ENCODE measurements around the gene MGST2.

The MGST2 gene

GRCh38 chr4:139746431-139747171 lies 81.0 kb downstream of the MGST2 start:
- Histone ChIP-seq H3K36me3 (ENCODE audit: control insufficient read depth, low read length) (no peaks in the 10 kb centered on the region), H3K9me3 (ENCODE audit: control insufficient read depth, insufficient read depth, low read length) (no peaks in the 10 kb centered on the region), H3K27me3 (ENCODE audit: control insufficient read depth, low read length) (no peaks in the 10 kb centered on the region), H3K9me2 (replicated peaks; ENCODE audit: control insufficient read depth, low read length) (no peaks in the 10 kb centered on the region), H3K79me2 (ENCODE audit: control insufficient read depth, low read length) (no peaks in the 10 kb centered on the region), H3F3A (ENCODE audit: control insufficient read depth, insufficient read depth) (no peaks in the 10 kb centered on the region), H3K4me1 (ENCODE audit: control insufficient read depth, low read length) (no peaks in the 10 kb centered on the region), H3K4me3 (ENCODE audit: low read length) (no peak overlapping the region), H3K4me2 (ENCODE audit: low read length) (no peak overlapping the region), H3K27ac (ENCODE audit: low read depth, low read length) (no peak overlapping the region), H4K20me1 (ENCODE audit: control insufficient read depth, insufficient read depth, low read depth, low read length) (no peaks in the 10 kb centered on the region)
- TF ChIP-seq EZH2phosphoT487 (IDR thresholded peaks at IDR 0.05; ENCODE audit: borderline replicate concordance, low read length) (no peak), CTCF (IDR thresholded peaks at IDR 0.05; ENCODE audit: low read depth, low read length, poor library complexity, severe bottlenecking) (no peak)

GRCh38 chr4:139749338-139749737 lies 83.7 kb downstream of the MGST2 start:
- H3K79me2 ChIP-seq (ENCODE audit: control insufficient read depth, low read length), result no peaks in the 10 kb centered on the region
- H3K27ac ChIP-seq (ENCODE audit: low read depth, low read length), result no peak overlapping the region
- no peaks in the 10 kb centered on the region for H4K20me1 ChIP-seq (ENCODE audit: control insufficient read depth, insufficient read depth, low read depth, low read length)
- no peaks in the 10 kb centered on the region for H3K27me3 ChIP-seq (ENCODE audit: control insufficient read depth, low read length)
- no peak overlapping the region for H3K4me3 ChIP-seq (ENCODE audit: low read length)
- no peak for TF ChIP-seq EZH2phosphoT487 (IDR thresholded peaks at IDR 0.05; ENCODE audit: borderline replicate concordance, low read length)
- no peak for TF ChIP-seq CTCF (IDR thresholded peaks at IDR 0.05; ENCODE audit: low read depth, low read length, poor library complexity, severe bottlenecking)
- no peaks in the 10 kb centered on the region for H3F3A ChIP-seq (ENCODE audit: control insufficient read depth, insufficient read depth)
- H3K4me2 ChIP-seq (ENCODE audit: low read length), result no peak overlapping the region
- no peaks in the 10 kb centered on the region for H3K4me1 ChIP-seq (ENCODE audit: control insufficient read depth, low read length)
- no peaks in the 10 kb centered on the region for H3K36me3 ChIP-seq (ENCODE audit: control insufficient read depth, low read length)
- no peaks in the 10 kb centered on the region for H3K9me3 ChIP-seq (ENCODE audit: control insufficient read depth, insufficient read depth, low read length)
- H3K9me2 ChIP-seq (replicated peaks; ENCODE audit: control insufficient read depth, low read length), result no peaks in the 10 kb centered on the region

- Histone ChIP-seq H4K20me1 (ENCODE audit: control insufficient read depth, insufficient read depth, low read depth, low read length) (no peaks in the 10 kb centered on the region), H3K9me3 (ENCODE audit: control insufficient read depth, insufficient read depth, low read length) (no peaks in the 10 kb centered on the region), H3K27ac (ENCODE audit: low read depth, low read length) (no peak overlapping the region), H3K4me3 (ENCODE audit: low read length) (no peak overlapping the region), H3K4me1 (ENCODE audit: control insufficient read depth, low read length) (no peaks in the 10 kb centered on the region), H3K27me3 (ENCODE audit: control insufficient read depth, low read length) (no peaks in the 10 kb centered on the region), H3K4me2 (ENCODE audit: low read length) (no peak overlapping the region), H3F3A (ENCODE audit: control insufficient read depth, insufficient read depth) (no peaks in the 10 kb centered on the region), H3K36me3 (ENCODE audit: control insufficient read depth, low read length) (no peaks in the 10 kb centered on the region), H3K79me2 (ENCODE audit: control insufficient read depth, low read length) (no peaks in the 10 kb centered on the region), H3K9me2 (replicated peaks; ENCODE audit: control insufficient read depth, low read length) (no peaks in the 10 kb centered on the region)
- TF ChIP-seq EZH2phosphoT487 (IDR thresholded peaks at IDR 0.05; ENCODE audit: borderline replicate concordance, low read length) (no peak), CTCF (IDR thresholded peaks at IDR 0.05; ENCODE audit: low read depth, low read length, poor library complexity, severe bottlenecking) (no peak)
Observed at GRCh38 chr4:139749835-139750498, 84.3 kb downstream of the MGST2 start.

Data from DOHH2 (cell line).